Activated CD4-positive, alpha-beta memory T cell treated with anti-CD3 and anti-CD28 coated beads, Interleukin-2, amount 10 ng/mL, durations not matched to agents 7 days and 5 days (primary cell): ENCODE data around the gene CISD2. TPM values are rescaled to one million over a fixed set of nuclear protein-coding genes. Genes with fewer than 3 reads are reported as not detected.
"Not testable (repeated sequence)": the region's sequence is repeated elsewhere in the genome, so short reads cannot be mapped to it uniquely, and the experiment has no call there.

Experiments
- CTCF ChIA-PET: fragments of 350-600 bp; sonication (Branson Sonifier 250); formaldehyde crosslinking; loops from one replicate; lab custom pipeline; 2021; ENCODE audit warnings: antibody characterized with exemption, inconsistent platforms; lab: Charles Lee
- POLR2A ChIA-PET: fragments of 350-600 bp; sonication (Branson Sonifier 250); formaldehyde crosslinking; loops from one replicate; lab custom pipeline; 2021; ENCODE audit warnings: antibody characterized with exemption; lab: Charles Lee
- DNase-seq: peaks from one replicate; pipeline ENCODE4 v3.0.0-alpha.2; 2020
- H3K27ac Mint-ChIP-seq: one replicate; pipeline ENCODE4 v1.8.0; 2021; ENCODE audit warnings: mild to moderate bottlenecking, mixed read lengths
- H3K27me3 Mint-ChIP-seq: one replicate; pipeline ENCODE4 v1.8.0; 2021; ENCODE audit warnings: mixed read lengths
- H3K36me3 Mint-ChIP-seq: one replicate; pipeline ENCODE4 v1.8.0; 2021; ENCODE audit warnings: low read depth, mixed read lengths
- H3K4me1 Mint-ChIP-seq: one replicate; pipeline ENCODE4 v1.8.0; 2021; ENCODE audit warnings: mixed read lengths
- H3K4me3 Mint-ChIP-seq: one replicate; pipeline ENCODE4 v1.8.0; 2021; ENCODE audit warnings: mild to moderate bottlenecking, mixed read lengths
- H3K9me3 Mint-ChIP-seq: one replicate; pipeline ENCODE4 v1.8.0; 2021; ENCODE audit warnings: mixed read lengths
- total RNA-seq, 2 experiments: library from RNA; stranded (reverse); gene quantifications; one replicate each; pipeline ENCODE4 v1.2.3, GENCODE V29; 2021

Gene CISD2
- total RNA-seq, 2 experiments from 2014 or later: 37.9 to 39.8 TPM

- H3K4me3 Mint-ChIP-seq, H3K27me3 Mint-ChIP-seq, DNase-seq, CTCF ChIA-PET, H3K27ac Mint-ChIP-seq: not testable (repeated sequence)
- POLR2A ChIA-PET: interaction anchor here (1.5 kb wide), 1 partner anchor 10 kb away, joined by 6 read pairs; the partner anchor contains the start of gene CISD2
- Mint-ChIP-seq H3K36me3 (peaks cover 73% of the 10 kb centered on the region), H3K9me3 (peaks cover 13% of the 10 kb centered on the region), H3K4me1 (peaks cover 13% of the 10 kb centered on the region)
Observed at GRCh38 chr4:102878349-102878748, 9.6 kb downstream of the CISD2 start.

- H3K9me3 Mint-ChIP-seq: peaks cover 13% of the 10 kb centered on the region
- peaks cover 72% of the 10 kb centered on the region for H3K36me3 Mint-ChIP-seq
- H3K27me3 Mint-ChIP-seq: no peaks in the 10 kb centered on the region
- no peak for DNase-seq
- H3K4me1 Mint-ChIP-seq: peaks cover 13% of the 10 kb centered on the region
- no peak overlapping the region for H3K4me3 Mint-ChIP-seq
- POLR2A ChIA-PET: no interaction called here
- CTCF ChIA-PET: no interaction called here
- no peak overlapping the region for H3K27ac Mint-ChIP-seq
Observed at GRCh38 chr4:102878901-102879300, 10.1 kb downstream of the CISD2 start.

- no peak overlapping the region for H3K4me3 Mint-ChIP-seq
- peaks cover 11% of the 10 kb centered on the region for H3K9me3 Mint-ChIP-seq
- ChIA-PET POLR2A (interaction anchor here (0.6 to 1.8 kb wide), 2 partner anchors 13 to 272 kb away, joined by 3 to 10 read pairs; partner anchors contain the start of gene CISD2), CTCF (no interaction called here)
- no peaks in the 10 kb centered on the region for H3K27me3 Mint-ChIP-seq
- H3K27ac Mint-ChIP-seq: no peak overlapping the region
- no peak for DNase-seq
- peaks cover 62% of the 10 kb centered on the region for H3K36me3 Mint-ChIP-seq
- H3K4me1 Mint-ChIP-seq: peaks cover 11% of the 10 kb centered on the region
Observed at GRCh38 chr4:102881343-102881742, 12.6 kb downstream of the CISD2 start.

- DNase-seq: no peak
- H3K4me1 Mint-ChIP-seq: peaks cover 11% of the 10 kb centered on the region
- H3K36me3 Mint-ChIP-seq: peaks cover 48% of the 10 kb centered on the region
- H3K27me3 Mint-ChIP-seq: no peaks in the 10 kb centered on the region
- ChIA-PET POLR2A (interaction anchor here (1.8 kb wide), 1 partner anchor 15 kb away, joined by 10 read pairs; the partner anchor contains the start of gene CISD2), CTCF (no interaction called here)
- no peak overlapping the region for H3K4me3 Mint-ChIP-seq
- H3K27ac Mint-ChIP-seq: no peak overlapping the region
- peaks cover 4% of the 10 kb centered on the region for H3K9me3 Mint-ChIP-seq
Observed at GRCh38 chr4:102883278-102883677, 14.5 kb downstream of the CISD2 start.

GRCh38 chr4:102888570-102888969 lies 19.8 kb downstream of the CISD2 start:
- H3K36me3 Mint-ChIP-seq: peaks cover 34% of the 10 kb centered on the region
- H3K4me1 Mint-ChIP-seq, POLR2A ChIA-PET, H3K9me3 Mint-ChIP-seq, CTCF ChIA-PET, H3K27me3 Mint-ChIP-seq, H3K27ac Mint-ChIP-seq, DNase-seq, H3K4me3 Mint-ChIP-seq: not testable (repeated sequence)

GRCh38 chr4:102889866-102890265 lies 21.1 kb downstream of the CISD2 start:
- POLR2A ChIA-PET, CTCF ChIA-PET: not testable (repeated sequence)

GRCh38 chr4:102896547-102896946 lies 27.8 kb downstream of the CISD2 start:
- H3K36me3 Mint-ChIP-seq, POLR2A ChIA-PET, CTCF ChIA-PET, H3K27me3 Mint-ChIP-seq, DNase-seq, H3K4me3 Mint-ChIP-seq, H3K4me1 Mint-ChIP-seq, H3K9me3 Mint-ChIP-seq, H3K27ac Mint-ChIP-seq: not testable (repeated sequence)

More at GRCh38 chr4:102889866-102890265, 21.1 kb downstream of the CISD2 start:
- not testable (repeated sequence) for H3K4me3 Mint-ChIP-seq, H3K9me3 Mint-ChIP-seq, H3K4me1 Mint-ChIP-seq, DNase-seq, H3K27ac Mint-ChIP-seq, H3K27me3 Mint-ChIP-seq
- H3K36me3 Mint-ChIP-seq: peaks cover 27% of the 10 kb centered on the region

- H3K27ac Mint-ChIP-seq, H3K4me3 Mint-ChIP-seq, H3K27me3 Mint-ChIP-seq, CTCF ChIA-PET, H3K36me3 Mint-ChIP-seq, H3K4me1 Mint-ChIP-seq, H3K9me3 Mint-ChIP-seq, DNase-seq, POLR2A ChIA-PET: not testable (repeated sequence)
Observed at GRCh38 chr4:102897610-102898009, 28.8 kb downstream of the CISD2 start.

- Mint-ChIP-seq H3K27ac (no peak overlapping the region), H3K27me3 (no peaks in the 10 kb centered on the region), H3K4me3 (no peak overlapping the region), H3K36me3 (no peaks in the 10 kb centered on the region), H3K9me3 (no peaks in the 10 kb centered on the region), H3K4me1 (no peaks in the 10 kb centered on the region)
- CTCF ChIA-PET: no interaction called here
- POLR2A ChIA-PET: no interaction called here
- no peak for DNase-seq
Observed at GRCh38 chr4:102901804-102902203, 33.0 kb downstream of the CISD2 start.

GRCh38 chr4:102918859-102919258 lies 50.1 kb downstream of the CISD2 start:
- no peaks in the 10 kb centered on the region for H3K27me3 Mint-ChIP-seq
- ChIA-PET CTCF (no interaction called here), POLR2A (no interaction called here)
- peaks cover 9% of the 10 kb centered on the region for H3K9me3 Mint-ChIP-seq
- no peak overlapping the region for H3K27ac Mint-ChIP-seq
- no peak overlapping the region for H3K4me3 Mint-ChIP-seq
- H3K4me1 Mint-ChIP-seq: no peaks in the 10 kb centered on the region
- no peak for DNase-seq
- H3K36me3 Mint-ChIP-seq: peaks cover 9% of the 10 kb centered on the region

- H3K4me3 Mint-ChIP-seq, H3K36me3 Mint-ChIP-seq: not testable (repeated sequence)
Observed at GRCh38 chr4:102919697-102920096, 50.9 kb downstream of the CISD2 start.

GRCh38 chr4:102935716-102936115 lies 66.9 kb downstream of the CISD2 start:
- no peaks in the 10 kb centered on the region for H3K27me3 Mint-ChIP-seq
- no peak overlapping the region for H3K27ac Mint-ChIP-seq
- no peak for DNase-seq
- H3K4me1 Mint-ChIP-seq: no peaks in the 10 kb centered on the region
- ChIA-PET POLR2A (no interaction called here), CTCF (no interaction called here)
- no peak overlapping the region for H3K4me3 Mint-ChIP-seq
- H3K9me3 Mint-ChIP-seq: no peaks in the 10 kb centered on the region
- H3K36me3 Mint-ChIP-seq: no peaks in the 10 kb centered on the region

More at GRCh38 chr4:102919697-102920096, 50.9 kb downstream of the CISD2 start:
- DNase-seq, POLR2A ChIA-PET, H3K27ac Mint-ChIP-seq, CTCF ChIA-PET, H3K9me3 Mint-ChIP-seq, H3K4me1 Mint-ChIP-seq, H3K27me3 Mint-ChIP-seq: not testable (repeated sequence)

- H3K27me3 Mint-ChIP-seq, DNase-seq, H3K27ac Mint-ChIP-seq, H3K4me1 Mint-ChIP-seq, H3K9me3 Mint-ChIP-seq, CTCF ChIA-PET, H3K4me3 Mint-ChIP-seq, POLR2A ChIA-PET, H3K36me3 Mint-ChIP-seq: not testable (repeated sequence)
Observed at GRCh38 chr4:102938063-102938462, 69.3 kb downstream of the CISD2 start.
